ENCODE results near the gene OR7A5.
"Not testable (repeated sequence)": the region's sequence is repeated elsewhere in the genome, so short reads cannot be mapped to it uniquely, and the experiment has no call there.

The OR7A5 gene

GRCh38 chr19:14835011-14835410 lies at the start of gene OR7A5, which contains the start of gene OR7C1:
OR7A5 (minus strand) TSS chr19:14835185; CDS start chr19:14828241, 6,944 bp downstream.
OR7C1 (minus strand) TSS chr19:14835185; CDS start chr19:14800136, 35,049 bp downstream.
- no peak for DNase-seq (ENCODE audit: low read depth)

DNA sequence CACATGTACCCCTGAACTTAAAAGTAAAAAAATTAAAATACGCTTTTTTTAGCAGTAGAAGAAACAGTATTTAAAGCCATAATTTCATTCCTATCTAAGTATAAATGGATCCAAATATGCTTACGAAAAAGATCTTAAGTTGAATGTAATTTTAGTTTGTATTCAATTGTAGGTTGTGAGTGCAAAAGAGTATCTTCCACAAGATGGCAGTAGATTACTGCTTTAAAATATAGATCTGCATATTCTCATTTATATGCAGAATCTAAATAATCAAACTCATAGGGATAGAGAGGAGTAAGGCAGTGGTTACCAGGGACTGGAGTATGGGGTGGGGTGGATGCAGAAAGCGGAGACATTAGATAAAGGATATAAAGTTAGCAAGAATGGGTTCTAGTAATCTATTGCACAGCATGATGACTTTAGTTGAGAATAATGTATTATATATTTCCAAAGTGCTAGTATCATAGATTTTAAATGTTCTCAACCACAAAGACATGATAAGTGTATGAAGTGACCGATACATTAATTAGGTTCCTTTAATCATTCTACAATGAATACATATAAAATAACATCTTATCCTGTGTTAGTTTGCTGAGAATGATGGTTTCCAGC lies 36.7 kb upstream of the OR7A5 start:
- DNase-seq (ENCODE audit: low read depth), result no peak

DNA sequence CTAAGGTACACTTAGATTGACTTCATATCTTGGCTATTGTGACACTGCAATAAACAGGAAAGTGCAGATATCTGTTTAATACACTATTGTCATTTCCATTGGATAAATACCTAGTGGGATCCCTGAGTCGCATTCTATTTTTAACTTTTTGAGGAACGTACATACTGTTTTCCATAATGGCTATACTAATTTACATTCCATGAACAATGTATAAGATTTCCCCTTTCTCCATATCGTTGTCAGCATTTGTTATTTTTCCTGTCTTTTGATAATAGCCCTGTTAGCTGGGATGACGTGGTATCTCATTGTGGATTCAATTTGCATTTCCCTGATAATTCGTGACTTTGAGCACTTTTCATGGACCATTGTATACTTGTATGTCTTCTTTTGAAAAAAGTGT lies 33.5 kb upstream of the OR7A5 start:
- no peak for DNase-seq (ENCODE audit: low read depth)

- DNase-seq (ENCODE audit: low read depth), result no peak
These were observed 13.8 kb upstream of the OR7A5 start, which contains the start of gene OR7A10 for GRCh38 chr19:14848822-14849221. OR7A10 (minus strand) TSS chr19:14848922; CDS start chr19:14841877, 7,045 bp downstream.

DNA sequence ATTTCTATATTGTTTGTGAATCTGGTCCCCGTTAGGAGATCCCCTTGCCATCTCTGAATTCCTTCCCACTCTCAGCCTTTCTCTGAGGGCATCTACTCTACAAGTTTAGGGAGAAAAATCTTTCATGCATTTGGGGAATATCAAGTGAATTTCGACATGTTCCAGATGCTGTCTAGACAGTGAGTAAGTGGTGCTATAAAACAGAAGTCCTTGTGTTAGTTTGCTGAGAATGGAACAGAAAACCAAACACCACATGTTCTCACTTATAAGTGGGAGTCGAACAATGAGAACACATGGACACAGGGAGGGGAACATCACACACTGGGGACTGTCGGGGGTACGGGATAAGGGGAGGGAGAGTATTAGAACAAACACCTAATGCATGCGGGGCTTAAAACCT lies 8.6 kb upstream of the OR7A5 start:
- no peak for DNase-seq (ENCODE audit: low read depth)

DNA sequence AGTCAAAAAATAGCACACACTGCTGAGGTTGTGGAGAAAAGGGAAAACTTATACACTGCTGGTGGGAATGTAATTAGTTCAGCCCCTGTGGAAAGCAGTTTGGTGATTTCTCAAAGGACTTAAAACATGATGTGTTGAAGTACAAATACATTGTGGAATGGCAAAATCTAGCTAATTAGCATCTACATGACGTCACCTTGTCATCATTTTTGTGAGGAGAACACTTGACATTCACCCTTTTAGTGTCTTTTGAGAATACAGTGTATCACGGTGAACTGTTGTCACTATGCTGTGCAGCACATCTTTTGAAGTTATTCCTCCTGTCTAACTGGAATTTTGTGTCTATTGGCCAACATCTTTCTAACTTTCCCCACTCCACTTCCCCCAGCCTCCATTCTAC lies 8.2 kb upstream of the OR7A5 start:
- DNase-seq (ENCODE audit: low read depth), result no peak

GRCh38 chr19:14840206-14840605 lies 5.2 kb upstream of the OR7A5 start:
- DNase-seq (ENCODE audit: low read depth), result no peak

- no peak for DNase-seq (ENCODE audit: low read depth)
These were observed 2.4 kb upstream of the OR7A5 start for GRCh38 chr19:14837391-14837790.

DNA sequence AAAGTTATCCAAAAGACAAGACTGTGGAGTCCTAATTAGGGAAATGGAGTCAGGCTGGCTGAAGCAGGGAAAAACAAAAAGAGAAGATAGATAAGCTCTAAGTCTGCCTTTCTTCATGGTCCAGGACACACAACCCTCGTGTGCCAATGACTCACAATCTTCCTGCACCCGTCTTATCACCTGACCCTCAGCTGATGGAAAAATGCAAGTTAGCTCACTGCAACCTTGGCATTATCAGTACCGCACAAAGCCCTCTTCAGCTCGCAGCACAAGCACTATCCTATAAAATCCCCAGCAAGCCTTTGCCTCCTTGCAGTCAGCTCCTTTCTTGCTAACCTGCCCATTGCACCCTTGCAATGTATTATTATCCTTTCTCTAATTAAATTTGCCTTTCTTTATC lies 4.3 kb downstream of the OR7A5 start:
- no peak for DNase-seq (ENCODE audit: low read depth)

GRCh38 chr19:14826006-14826405 lies 9.0 kb downstream of the OR7A5 start:
- DNase-seq (ENCODE audit: low read depth), result no peak

- DNase-seq (ENCODE audit: low read depth), result no peak
These were observed 13.0 kb downstream of the OR7A5 start for GRCh38 chr19:14821937-14822336.

DNA sequence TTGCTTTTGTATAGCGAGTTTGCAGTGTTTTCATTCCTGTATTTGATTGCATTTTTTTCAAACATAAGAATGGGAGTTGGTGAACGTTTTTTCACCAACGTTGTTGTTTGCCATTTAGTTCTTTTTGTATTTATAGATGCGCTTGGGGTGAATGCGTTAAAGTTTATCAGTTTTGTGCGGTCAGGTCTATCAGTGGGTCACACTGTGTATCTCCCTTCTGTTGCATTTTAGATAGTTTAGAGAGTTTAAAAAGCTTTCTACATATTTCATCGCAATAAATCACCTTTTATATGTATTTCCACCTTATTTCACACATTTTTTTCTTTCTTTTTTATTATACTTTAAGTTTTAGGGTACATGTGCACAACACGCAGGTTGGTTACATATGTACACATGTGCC lies 16.4 kb downstream of the OR7A5 start:
- DNase-seq (ENCODE audit: low read depth), result no peak

DNA sequence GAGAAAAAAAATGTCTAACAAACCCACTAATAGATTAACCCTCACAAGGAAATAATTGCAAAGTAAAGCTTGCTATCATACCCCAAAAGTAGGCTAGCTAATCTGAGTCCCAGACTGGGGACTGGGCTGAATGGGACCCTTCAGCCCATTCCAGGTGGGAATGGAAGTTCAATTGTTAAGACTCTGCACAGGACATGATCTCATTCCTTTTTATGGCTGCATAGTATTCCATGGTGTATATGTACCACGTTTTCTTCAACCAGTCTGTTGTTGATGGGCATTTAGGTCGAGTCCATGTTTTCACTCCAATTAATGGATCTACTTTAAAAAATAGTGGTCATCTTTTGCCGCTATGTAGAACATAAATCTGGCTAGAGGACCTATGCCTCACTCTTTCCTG lies 17.9 kb downstream of the OR7A5 start:
- DNase-seq (ENCODE audit: low read depth), result no peak

- DNase-seq (ENCODE audit: low read depth), result no peak
These were observed 19.9 kb downstream of the OR7A5 start for GRCh38 chr19:14814982-14815652.

DNA sequence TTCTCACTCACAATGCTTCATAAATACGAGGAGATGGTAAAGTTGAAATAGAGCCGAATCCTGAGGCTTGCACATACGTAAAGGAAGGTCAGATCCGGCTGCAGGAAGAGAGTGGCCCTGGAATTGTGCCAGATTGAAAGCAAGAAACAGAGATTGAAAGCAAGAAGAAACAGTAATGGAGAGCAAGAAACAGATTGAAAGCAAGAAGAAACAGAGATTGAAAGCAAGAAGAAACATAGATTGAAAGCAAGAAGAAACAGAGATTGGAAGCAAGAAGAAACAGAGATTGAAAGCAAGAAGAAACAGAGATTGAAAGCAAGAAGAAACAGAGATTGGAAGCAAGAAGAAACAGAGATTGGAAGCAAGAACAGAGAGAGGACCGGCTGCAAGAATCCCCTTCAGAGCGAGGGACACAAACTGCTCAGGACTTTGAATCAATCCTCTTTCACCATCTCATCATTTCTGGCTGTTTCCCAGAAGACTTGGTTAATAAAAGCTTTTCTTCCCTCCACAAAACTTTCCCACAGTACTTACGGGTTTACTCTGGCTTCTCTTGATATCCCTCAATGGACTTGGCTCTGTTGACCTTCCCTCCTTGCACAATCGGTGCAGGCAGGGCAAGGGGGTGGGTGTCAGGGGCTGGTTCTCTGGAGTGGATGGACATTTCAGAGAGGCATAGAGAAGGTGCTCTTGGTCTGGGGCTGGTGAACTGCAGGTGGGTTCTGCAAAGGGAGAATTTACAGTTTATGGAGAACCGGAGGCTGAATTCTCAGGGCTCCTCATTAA lies 25.5 kb downstream of the OR7A5 start:
- no peak for DNase-seq (ENCODE audit: low read depth)

- no peak for DNase-seq (ENCODE audit: low read depth)
These were observed 30.2 kb downstream of the OR7A5 start for GRCh38 chr19:14804765-14805164.

GRCh38 chr19:14798760-14799159 lies 36.2 kb downstream of the OR7A5 start:
- DNase-seq (ENCODE audit: low read depth), result no peak

DNA sequence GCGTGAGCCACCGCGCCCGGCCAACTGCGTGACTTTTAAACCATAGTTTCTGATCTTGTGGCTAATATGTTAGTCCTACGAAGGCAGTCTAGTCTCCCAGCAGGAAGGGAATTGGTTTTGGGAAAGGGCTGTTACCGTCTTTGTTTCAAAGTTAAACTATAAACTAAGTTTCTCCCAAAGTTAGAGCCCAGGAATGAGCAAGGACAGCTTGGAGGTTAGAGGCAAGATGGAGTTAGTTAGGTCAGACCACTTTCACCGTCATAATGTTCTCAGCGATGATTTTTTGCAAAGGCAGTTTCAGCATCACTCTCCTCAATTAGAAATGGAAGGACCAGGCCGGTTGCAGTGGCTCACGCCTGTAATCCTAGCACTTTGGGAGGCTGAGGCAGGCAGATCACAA lies 39.0 kb downstream of the OR7A5 start:
- DNase-seq (ENCODE audit: low read depth), result no peak

DNA sequence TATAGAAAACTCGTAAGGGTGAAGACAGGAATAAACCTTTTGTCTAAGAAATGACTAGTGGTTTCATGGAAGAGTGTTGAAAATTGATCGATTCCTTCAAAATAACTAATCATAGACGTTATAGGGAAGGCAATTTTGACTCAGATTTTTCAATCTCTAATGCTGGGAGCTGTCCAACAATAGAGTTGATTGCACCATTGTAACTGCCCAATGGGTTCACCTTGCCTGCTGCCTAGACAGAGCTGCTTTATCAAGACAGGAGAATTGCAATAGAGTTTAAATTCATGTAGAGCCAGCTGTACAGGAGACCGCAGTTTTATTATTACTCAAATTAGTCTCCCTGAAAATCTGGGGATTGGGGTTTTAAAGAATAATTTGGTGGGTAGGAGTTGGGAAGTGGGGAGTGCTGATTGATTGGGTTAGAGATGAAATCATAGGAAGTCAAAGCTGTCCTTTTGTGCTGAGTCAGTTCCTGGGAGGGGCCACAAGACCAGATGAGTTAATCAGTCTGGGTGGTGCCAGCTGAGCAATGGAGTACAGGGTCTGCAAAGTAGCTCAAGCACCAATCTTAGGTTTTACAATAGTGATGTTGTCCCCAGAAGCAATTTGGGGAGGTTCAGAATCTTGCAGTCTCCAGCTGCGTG lies 39.8 kb downstream of the OR7A5 start:
- DNase-seq (ENCODE audit: low read depth), result no peak

DNA sequence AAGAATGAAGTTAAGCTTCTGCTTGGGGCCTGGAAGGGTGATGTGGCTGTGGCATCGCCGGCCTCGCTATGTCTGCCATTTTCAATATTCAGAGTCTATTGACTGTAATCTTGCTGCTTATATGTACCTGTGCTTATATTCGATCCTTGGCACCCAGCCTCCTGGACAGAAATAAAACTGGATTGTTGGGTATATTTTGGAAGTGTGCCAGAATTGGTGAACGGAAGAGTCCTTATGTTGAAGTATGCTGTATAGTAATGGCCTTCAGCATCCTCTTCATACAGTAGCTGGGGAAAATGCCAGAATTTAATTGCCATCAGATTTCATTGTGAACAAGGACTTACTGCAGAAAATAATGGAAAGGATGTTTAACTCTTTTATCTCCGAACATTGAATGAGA lies 42.7 kb downstream of the OR7A5 start:
- not testable (repeated sequence) for DNase-seq (ENCODE audit: low read depth)

DNA sequence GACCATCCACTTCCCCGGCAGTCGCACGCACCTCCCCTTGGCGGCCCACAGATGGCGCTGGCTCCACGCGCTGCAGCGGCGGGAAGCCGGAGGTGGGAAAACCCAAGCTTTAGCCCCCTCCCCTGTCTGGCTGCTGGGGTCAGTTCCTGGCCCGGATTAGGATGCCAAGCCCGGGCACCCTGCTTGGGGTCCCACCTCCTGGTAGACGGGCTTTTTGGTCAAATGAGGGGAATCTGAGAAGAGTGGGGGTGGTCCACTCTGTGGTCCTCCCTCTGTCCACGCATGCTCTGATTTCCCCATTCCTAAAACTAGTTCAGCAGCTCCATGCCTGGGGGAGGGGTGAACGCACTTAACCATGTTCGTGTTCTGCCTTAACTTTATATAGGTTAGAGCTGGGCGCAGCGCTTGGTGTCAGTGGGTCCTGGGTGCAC lies 48.5 kb downstream of the OR7A5 start:
- no peak for DNase-seq (ENCODE audit: low read depth)

DNA sequence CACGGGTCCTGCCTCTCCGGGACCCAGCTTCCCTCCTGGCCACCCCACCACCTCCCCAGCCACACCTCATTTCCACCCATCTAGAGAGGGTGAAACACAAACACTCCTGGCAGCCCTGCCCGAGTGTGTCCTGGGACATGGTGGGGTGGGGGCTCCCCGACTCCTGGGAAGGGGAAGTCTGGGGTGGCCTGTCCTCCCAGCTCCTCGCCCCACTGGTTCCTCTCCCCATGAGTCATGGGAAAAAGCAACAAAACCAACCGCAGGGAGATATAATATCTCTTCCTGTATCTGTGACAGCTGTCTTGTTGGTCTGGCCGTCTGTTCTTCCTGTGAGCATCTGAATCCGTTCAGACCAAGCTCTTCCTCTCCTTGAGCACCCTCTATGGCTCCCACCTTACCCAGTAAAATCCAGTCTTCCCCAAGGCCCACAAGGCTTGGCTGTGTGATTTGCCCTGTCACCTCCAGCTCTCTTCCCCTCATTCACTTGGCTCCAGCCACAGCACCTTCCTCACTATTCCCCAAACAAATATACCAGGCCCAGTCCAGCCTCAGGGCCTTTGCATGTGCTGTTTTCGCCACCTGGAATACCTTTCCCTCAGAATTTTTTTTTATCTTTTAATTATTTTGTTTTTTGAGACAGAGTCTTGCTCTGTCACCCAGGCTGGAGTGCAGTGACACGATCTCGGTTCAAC lies 49.7 kb downstream of the OR7A5 start:
- not testable (repeated sequence) for DNase-seq (ENCODE audit: low read depth)
